Ascending aorta (tissue), 2 donors: ENCODE measurements around the gene KIF26B. TPM values are rescaled to one million over a fixed set of nuclear protein-coding genes. Genes with fewer than 3 reads are reported as not detected.

Source experiments
- DNase-seq, 2 donors: peaks; one replicate each; pipeline ENCODE4 v3.0.0-alpha.2; 2019; ENCODE audit warnings: low spot score in 2 of 2
- H3K27ac ChIP-seq, 2 donors: fragments of 200-600 bp; sonication (generic); one replicate each; pipeline ENCODE4 v1.5.1; 2016 to 2017; ENCODE audit warnings: mild to moderate bottlenecking in 1 of 2
- H3K27me3 ChIP-seq: fragments of 200-600 bp; sonication (generic); one replicate; pipeline ENCODE4 v1.5.1; 2017
- H3K36me3 ChIP-seq, 2 donors: fragments of 200-600 bp; sonication (generic); one replicate each; pipeline ENCODE4 v1.5.1; 2016
- H3K4me1 ChIP-seq, 2 donors: fragments of 200-600 bp; sonication (generic); one replicate each; pipeline ENCODE4 v1.5.1; 2016 to 2017; ENCODE audit warnings: mild to moderate bottlenecking in 1 of 2
- H3K4me3 ChIP-seq, 2 donors: fragments of 200-600 bp; sonication (generic); one replicate each; pipeline ENCODE4 v1.5.1; 2016 to 2017; ENCODE audit warnings: mild to moderate bottlenecking in 1 of 2
- H3K9me3 ChIP-seq, 2 donors: fragments of 200-600 bp; sonication (generic); one replicate each; pipeline ENCODE4 v1.5.1; 2016
- intact Hi-C: fragments of 100-400 bp; cut with DNase I; formaldehyde crosslinking; loops from one replicate; pipeline ENCODE4 v1.15.1; 2023
- total RNA-seq: library from RNA; depleted of rRNA; stranded (reverse); fragments of >200 nt; gene quantifications from one replicate; pipeline ENCODE4 v1.1.0, GENCODE V29; 2016
- TF ChIP-seq, protein P1 (sequence below), 3 experiments: fragments of 200-600 bp in 2 of 3; fragments of 450-650 bp in 1 of 3; sonication (generic) in 2 of 3; IDR thresholded peaks; one replicate each; pipeline ENCODE4 v1.5.1; 2016 to 2019; ENCODE audit warnings: antibody characterized with exemption in 3 of 3, mild to moderate bottlenecking in 1 of 3, moderate library complexity in 1 of 3

Gene KIF26B
- total RNA-seq, 1 donor from 2014 or later: not detected

DNA sequence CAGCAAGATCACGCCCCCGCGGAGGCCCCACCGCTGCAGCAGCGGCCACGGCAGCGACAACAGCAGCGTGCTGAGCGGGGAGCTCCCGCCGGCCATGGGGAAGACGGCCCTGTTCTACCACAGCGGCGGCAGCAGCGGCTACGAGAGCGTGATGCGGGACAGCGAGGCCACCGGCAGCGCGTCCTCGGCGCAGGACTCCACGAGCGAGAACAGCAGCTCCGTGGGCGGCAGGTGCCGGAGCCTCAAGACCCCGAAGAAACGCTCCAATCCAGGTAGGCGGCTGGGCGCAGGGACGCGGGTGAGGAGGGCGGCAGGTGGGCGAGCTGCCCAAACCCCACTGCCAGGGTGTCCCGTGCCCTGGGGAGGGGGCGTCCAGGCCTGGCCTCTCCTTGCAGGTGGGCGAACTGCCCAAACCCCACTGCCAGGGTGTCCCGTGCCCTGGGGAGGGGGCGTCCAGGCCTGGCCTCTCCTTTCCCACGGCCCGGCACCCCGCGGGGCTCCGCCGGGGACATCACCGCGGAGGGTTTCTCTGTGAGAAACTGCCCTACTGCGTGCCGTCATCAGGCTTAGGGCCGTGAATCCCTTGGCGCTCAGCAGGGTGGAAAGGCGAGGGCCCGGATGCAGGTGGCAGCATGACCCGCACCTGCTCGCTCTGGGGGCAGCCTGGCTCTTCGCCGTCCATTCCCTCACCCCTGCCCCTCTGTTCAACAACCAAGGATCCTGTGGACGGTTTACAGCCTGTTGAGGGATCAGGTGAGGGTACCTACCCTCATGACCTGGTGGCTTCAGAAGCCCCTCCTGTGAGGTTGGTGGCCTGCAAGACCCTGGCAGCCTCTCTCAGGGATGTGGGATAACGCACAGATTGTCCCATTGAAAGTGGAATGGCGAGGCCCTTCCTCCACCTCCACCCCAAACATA lies 534.0 kb downstream of the KIF26B start:
- Histone ChIP-seq H3K27ac (no peak overlapping the region), H3K4me3 (no peak overlapping the region), H3K4me1 (no peaks in the 10 kb centered on the region), H3K27me3 (no peaks in the 10 kb centered on the region), H3K36me3 (no peaks in the 10 kb centered on the region), H3K9me3 (peaks cover 0 to 19% of the 10 kb centered on the region in 2 donors)
- TF ChIP-seq, protein P1, sequence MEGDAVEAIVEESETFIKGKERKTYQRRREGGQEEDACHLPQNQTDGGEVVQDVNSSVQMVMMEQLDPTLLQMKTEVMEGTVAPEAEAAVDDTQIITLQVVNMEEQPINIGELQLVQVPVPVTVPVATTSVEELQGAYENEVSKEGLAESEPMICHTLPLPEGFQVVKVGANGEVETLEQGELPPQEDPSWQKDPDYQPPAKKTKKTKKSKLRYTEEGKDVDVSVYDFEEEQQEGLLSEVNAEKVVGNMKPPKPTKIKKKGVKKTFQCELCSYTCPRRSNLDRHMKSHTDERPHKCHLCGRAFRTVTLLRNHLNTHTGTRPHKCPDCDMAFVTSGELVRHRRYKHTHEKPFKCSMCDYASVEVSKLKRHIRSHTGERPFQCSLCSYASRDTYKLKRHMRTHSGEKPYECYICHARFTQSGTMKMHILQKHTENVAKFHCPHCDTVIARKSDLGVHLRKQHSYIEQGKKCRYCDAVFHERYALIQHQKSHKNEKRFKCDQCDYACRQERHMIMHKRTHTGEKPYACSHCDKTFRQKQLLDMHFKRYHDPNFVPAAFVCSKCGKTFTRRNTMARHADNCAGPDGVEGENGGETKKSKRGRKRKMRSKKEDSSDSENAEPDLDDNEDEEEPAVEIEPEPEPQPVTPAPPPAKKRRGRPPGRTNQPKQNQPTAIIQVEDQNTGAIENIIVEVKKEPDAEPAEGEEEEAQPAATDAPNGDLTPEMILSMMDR (IDR thresholded peaks at IDR 0.05): no peak
- intact Hi-C loops: no loop called here
- no peak for DNase-seq

DNA sequence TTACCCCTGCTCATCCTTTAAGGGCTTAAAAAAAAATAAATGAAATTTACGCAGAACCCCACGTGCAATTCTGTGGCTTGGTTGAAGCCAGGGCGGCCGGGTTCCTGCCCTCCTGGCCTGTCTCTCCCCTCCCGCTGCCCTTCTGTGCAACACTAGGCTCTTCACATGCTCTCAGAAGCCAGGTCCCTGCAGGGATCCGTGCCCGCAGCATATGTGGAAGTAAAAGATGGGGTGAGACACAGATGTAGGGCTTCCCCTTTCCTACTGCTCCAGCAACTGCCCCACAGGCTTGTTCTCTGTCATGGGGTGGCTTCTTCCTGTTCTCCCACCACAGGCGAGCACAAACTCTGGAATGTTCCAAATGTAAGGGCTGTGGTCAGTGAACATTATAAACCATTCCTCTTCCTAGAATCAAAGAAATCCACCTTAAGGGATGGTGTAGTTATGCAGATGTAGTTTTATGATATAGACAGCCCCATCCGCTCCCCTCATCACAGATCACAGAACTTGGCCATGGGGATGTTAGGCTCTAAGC lies 535.4 kb downstream of the KIF26B start:
- TF ChIP-seq, protein P1 (IDR thresholded peaks at IDR 0.05): no peak
- Histone ChIP-seq H3K4me3 (no peak overlapping the region), H3K4me1 (no peaks in the 10 kb centered on the region), H3K9me3 (peaks cover 0 to 19% of the 10 kb centered on the region in 2 donors), H3K36me3 (no peaks in the 10 kb centered on the region), H3K27ac (no peak overlapping the region), H3K27me3 (no peaks in the 10 kb centered on the region)
- no peak for DNase-seq
- intact Hi-C loops: no loop called here

DNA sequence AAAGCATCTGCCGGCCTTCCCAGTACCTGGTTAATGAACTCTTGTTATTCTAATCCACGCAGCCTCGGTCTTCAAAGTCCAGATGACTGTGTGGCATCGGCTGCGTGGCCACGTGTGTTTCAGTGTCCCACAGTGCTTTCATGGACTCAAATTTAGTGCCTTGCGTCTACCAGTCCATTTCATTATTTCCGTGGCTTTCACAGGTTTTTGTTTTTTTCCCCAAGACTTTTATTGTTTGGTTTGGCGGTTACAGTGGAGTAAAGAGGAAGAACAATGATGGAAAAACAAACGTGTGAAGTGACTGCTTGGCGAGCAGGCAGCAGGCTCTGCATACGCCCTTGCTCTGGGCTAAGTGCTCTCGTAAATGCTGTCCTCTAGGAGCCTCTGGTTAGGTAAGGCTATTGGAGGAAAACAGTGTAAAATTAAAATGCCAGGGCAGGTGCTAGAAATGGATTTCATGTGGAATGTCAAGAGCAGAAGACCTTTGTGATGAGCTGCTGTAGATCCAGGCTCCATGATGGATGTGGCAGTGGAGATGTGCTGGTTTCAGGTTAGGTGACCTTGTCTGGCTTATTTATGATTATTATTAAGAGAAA lies 536.3 kb downstream of the KIF26B start:
- no peaks in the 10 kb centered on the region for H3K4me1 ChIP-seq
- H3K36me3 ChIP-seq: no peaks in the 10 kb centered on the region
- no peak overlapping the region for H3K4me3 ChIP-seq
- H3K9me3 ChIP-seq: peaks cover 0 to 19% of the 10 kb centered on the region in 2 donors
- TF ChIP-seq, protein P1 (IDR thresholded peaks at IDR 0.05): no peak
- intact Hi-C loops: no loop called here
- H3K27me3 ChIP-seq: no peaks in the 10 kb centered on the region
- no peak for DNase-seq
- no peak overlapping the region for H3K27ac ChIP-seq

DNA sequence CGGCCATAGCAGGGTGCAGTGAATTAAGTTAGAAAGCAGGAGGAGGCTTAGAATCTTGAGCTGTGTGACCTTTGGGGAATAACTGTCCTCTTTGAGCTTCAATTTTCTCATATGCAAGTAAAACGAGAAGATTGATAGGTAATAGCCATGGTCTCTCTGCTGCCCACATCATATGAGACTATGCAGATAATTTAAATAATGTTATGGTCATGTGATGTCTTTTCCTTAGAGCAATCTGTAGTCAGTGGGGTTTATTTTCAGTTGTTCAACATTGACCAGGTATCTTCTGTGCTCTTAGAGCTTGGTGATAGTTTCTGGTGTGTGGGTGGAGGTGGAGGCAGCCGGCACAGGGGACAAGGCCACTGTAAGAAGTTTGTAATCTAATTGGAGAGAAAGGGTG lies 537.1 kb downstream of the KIF26B start:
- no peaks in the 10 kb centered on the region for H3K4me1 ChIP-seq
- H3K9me3 ChIP-seq: peaks cover 0 to 19% of the 10 kb centered on the region in 2 donors
- no peak overlapping the region for H3K4me3 ChIP-seq
- intact Hi-C loops: no loop called here
- TF ChIP-seq, protein P1 (IDR thresholded peaks at IDR 0.05): no peak
- DNase-seq: no peak
- H3K27ac ChIP-seq: no peak overlapping the region
- no peaks in the 10 kb centered on the region for H3K36me3 ChIP-seq
- H3K27me3 ChIP-seq: no peaks in the 10 kb centered on the region

DNA sequence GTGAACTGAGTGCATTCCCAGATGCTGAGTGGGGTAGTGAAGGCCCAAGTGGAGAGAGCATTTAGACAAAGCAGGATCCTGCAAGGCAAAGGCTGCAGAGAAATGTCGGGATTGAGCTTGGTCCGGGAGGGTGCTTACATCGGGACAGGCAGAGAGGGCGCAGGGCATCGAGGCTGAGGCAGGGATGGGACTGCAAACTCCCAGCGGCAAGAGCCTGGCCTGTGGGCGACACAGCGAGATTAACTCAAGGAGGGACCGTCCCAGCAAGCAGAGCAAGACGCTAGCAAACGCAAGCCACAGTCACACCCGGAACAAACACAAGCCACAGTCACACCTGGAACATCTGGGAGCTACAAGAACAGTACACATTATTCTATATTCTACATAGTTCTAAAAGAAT lies 537.5 kb downstream of the KIF26B start:
- H3K27ac ChIP-seq: no peak overlapping the region
- H3K27me3 ChIP-seq: no peaks in the 10 kb centered on the region
- H3K36me3 ChIP-seq: no peaks in the 10 kb centered on the region
- TF ChIP-seq, protein P1 (IDR thresholded peaks at IDR 0.05): no peak
- H3K4me3 ChIP-seq: no peak overlapping the region
- no peaks in the 10 kb centered on the region for H3K4me1 ChIP-seq
- peaks cover 0 to 19% of the 10 kb centered on the region in 2 donors for H3K9me3 ChIP-seq
- intact Hi-C loops: no loop called here
- no peak for DNase-seq
